Measurements from ENCODE around the gene CEP63.

Gene CEP63

GRCh38 chr3:134610432-134611385 is 124.9 kb downstream of the CEP63 start:
- DNase-seq: no peak

DNA sequence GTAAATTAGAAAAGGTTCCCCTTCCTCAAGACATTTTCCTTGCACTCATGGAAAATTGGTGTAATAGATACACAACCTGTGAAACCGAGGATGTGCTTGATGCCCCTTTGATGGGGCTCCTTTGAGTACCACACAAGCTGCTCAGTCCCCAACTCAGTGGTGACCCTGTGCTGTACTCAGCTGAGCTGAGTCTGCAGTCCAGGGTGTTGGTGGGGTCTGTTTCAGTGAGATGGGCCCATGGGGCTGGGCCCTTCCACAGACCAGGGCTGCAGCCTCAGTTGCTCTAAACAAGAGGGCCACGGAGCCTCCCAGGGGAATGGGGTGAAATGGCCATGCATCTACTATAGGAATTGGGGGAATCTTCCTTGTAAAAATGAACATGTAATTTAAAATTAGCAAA is 125.7 kb downstream of the CEP63 start:
- DNase-seq: no peak

GRCh38 chr3:134613006-134613520 is 127.2 kb downstream of the CEP63 start:
- no peak for DNase-seq

DNA sequence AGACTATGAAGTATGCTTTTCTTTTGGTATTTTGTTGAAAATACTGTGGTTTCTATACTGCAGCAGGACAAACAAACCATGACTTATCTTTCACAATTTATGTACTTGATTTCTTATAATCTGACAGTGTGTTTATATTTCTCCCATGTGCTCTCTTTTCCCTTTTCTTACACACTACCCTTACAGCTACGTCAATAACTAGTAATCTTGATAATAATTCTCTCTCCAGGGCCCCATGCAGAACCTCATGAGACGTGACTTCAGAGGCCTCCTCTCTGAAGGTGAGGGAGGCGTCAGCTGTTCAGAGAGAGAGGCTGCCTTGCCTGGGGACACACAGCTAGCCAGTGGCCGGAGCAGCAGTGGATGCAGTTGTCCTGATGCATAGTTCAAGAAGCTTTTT is 129.1 kb downstream of the CEP63 start:
- no peak for DNase-seq

DNA sequence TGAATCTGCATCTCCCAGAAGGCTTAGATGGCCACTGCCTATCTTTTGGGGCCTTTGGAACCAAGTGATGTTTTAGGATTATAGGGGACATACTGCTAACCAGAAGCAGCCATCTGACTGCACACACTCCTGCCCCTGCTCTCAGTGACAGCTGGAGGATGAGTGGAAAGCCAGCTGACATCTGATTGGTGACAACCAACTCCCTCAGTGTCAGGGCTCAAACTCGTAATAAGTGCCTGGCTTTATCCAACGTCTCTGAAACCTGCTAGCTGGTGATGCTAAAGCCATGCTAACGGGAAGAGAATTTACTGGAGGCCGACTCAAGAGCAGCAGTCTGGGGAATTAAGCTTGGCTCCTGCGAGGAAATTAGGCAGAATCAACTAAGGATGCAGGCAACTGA is 129.9 kb downstream of the CEP63 start:
- DNase-seq: no peak

- no peak for DNase-seq
These were observed 132.0 kb downstream of the CEP63 start for GRCh38 chr3:134617608-134618477.

DNA sequence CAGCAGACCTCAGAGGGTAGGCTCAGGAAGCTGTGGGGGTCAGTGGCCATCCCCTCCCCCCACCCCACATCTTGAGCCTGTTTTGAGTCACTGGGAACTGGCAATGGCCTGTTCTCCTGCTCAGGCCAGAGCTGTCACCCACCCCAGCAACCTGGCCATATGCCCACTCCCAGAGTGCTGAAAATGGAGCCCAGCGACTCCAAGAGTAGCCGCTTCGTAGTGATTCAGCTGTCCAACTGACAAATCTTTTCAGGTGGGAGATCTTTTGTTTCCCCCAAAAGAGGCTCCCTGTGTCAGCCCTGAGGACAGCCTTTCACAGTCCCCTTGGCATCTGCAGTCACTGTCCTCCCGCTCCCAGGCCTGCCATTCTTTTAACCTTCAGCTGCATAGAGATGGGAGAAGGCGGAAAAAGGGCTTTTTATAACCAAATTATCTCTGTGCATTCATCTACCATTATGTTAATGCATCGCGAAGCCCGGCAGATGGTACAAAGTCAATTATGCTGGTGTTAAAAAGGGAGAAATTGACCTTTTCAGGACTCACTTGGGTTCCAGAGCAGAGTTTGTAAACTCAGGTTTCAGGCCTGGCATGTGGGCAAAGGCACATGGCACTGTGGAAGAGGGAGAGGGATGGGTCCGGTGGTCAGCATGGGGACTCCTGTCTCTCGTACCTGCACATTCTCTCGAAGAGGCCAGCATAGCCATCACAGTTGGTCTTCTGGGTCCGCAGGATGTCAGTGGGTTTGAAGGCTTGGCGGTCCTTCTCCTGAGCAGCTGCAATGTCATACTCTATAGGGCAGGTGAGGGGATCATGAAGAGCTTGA is 132.8 kb downstream of the CEP63 start:
- no peak for DNase-seq

DNA sequence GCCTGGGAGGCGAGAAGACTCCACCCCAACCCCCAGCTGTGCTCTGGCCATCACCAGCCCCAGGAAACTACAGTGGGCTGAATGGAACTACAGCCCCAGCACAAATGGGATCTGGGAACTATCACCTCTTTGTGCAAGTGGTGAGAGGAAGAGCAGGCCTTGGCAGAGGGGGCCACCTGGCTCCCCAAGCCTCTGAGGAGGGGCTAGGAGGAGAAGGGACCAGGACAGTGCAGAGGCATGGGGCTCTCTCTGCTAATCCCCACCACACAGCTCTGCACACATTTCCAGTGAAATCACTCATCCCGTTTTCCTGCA is 133.4 kb downstream of the CEP63 start:
- no peak for DNase-seq

DNA sequence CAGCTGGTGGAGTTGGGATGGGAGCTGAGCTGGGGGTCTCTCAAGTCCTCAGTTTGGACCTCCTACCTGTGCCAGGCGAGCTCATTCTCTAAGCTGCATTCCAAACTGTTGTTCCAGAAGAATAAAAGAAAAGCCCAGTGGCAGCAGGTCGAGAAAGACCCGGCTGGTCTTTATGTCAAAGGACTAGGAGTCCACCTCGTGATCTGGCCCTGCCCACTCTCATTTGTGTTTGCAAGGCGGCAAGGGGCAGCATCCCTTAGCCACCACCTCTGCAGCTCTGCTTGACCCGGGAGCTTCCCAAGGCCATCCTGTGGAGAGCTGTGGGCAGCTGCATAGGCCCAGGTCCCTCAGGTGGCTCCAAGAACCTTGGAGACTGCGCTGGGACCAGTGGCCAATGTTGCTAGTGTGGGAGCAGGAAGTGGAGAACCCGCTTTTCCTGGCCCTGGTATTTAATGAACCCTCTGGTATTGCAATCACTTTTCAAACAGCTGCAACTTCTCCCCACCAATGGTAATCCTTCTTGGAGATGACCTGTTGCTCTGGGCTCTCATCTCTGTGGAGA is 134.1 kb downstream of the CEP63 start:
- no peak for DNase-seq

GRCh38 chr3:134620476-134621115 is 134.7 kb downstream of the CEP63 start:
- DNase-seq: no peak

DNA sequence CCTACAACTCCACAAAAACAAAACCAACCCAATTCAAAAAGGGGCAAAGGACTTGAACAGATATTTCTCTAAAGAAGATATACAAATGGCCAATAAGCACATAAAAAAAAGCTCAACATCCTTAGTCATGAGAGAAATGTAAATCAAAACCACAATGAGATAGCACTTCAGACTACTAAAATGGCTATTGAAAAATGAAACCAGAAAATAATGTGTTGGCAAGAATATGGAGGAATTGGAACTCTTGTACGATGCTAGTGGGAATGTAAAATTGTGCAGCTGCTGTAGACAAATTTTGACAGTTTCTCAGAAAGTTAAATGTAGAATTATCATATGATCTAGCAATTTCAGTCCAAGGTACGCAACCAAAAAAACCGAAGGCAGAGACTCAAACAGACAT is 136.0 kb downstream of the CEP63 start:
- DNase-seq: no peak

- DNase-seq: no peak
These were observed 137.0 kb downstream of the CEP63 start for GRCh38 chr3:134622806-134623365.

- no peak for DNase-seq
These were observed 137.9 kb downstream of the CEP63 start for GRCh38 chr3:134623615-134624245.
